Activated naive CD4-positive, alpha-beta T cell treated with anti-CD3 and anti-CD28 coated beads for 36 hours (primary cell): ENCODE results near the gene SLC25A51. TPM values are rescaled to one million over a fixed set of nuclear protein-coding genes. Genes with fewer than 3 reads are reported as not detected.

ENCODE experiments used
- CTCF ChIA-PET: fragments of 350-600 bp; sonication (Branson Sonifier 250); formaldehyde crosslinking; loops from one replicate; lab custom pipeline; 2021; ENCODE audit warnings: antibody characterized with exemption; lab: Charles Lee
- DNase-seq: peaks from one replicate; pipeline ENCODE4 v3.0.0-alpha.2; 2020
- H3K27ac Mint-ChIP-seq: one replicate; pipeline ENCODE4 v1.8.0; 2021; ENCODE audit warnings: mild to moderate bottlenecking, mixed read lengths
- H3K27me3 Mint-ChIP-seq: one replicate; pipeline ENCODE4 v1.8.0; 2021; ENCODE audit warnings: low read depth, mixed read lengths
- H3K36me3 Mint-ChIP-seq: one replicate; pipeline ENCODE4 v1.8.0; 2021; ENCODE audit warnings: low read depth, mixed read lengths
- H3K4me1 Mint-ChIP-seq: one replicate; pipeline ENCODE4 v1.8.0; 2021; ENCODE audit warnings: low read depth, mixed read lengths
- H3K4me3 Mint-ChIP-seq: one replicate; pipeline ENCODE4 v1.8.0; 2021; ENCODE audit warnings: mild to moderate bottlenecking, moderate library complexity, mixed read lengths
- H3K9me3 Mint-ChIP-seq: one replicate; pipeline ENCODE4 v1.8.0; 2021; ENCODE audit warnings: mixed read lengths
- intact Hi-C: fragments of 100-400 bp; cut with micrococcal nuclease; formaldehyde crosslinking; loops from one replicate; pipeline ENCODE4 v1.15.1; 2023
- total RNA-seq, 2 experiments: library from RNA; stranded (reverse); gene quantifications; one replicate each; pipeline ENCODE4 v1.2.3, GENCODE V29; 2021

Gene SLC25A51
- total RNA-seq, 2 experiments from 2014 or later, result 20.0 to 20.3 TPM

- H3K36me3 Mint-ChIP-seq, result no peaks in the 10 kb centered on the region
- H3K27me3 Mint-ChIP-seq, result no peaks in the 10 kb centered on the region
- intact Hi-C loops, result no loop called here
Measured at GRCh38 chr9:37922363-37923117, 18.6 kb upstream of the SLC25A51 start.

GRCh38 chr9:37921546-37922300 lies 17.8 kb upstream of the SLC25A51 start:
- no peaks in the 10 kb centered on the region for H3K36me3 Mint-ChIP-seq
- CTCF ChIA-PET, result interaction anchor here (1.5 kb wide), 2 partner anchors 8 to 10 kb away, joined by 4 to 5 read pairs; no protein-coding TSS in a partner anchor
- H3K4me1 Mint-ChIP-seq, result no peaks in the 10 kb centered on the region

More at GRCh38 chr9:37922363-37923117, 18.6 kb upstream of the SLC25A51 start:
- CTCF ChIA-PET, result interaction anchor here (1.5 kb wide), 1 partner anchor 9 kb away, joined by 5 read pairs; no protein-coding TSS in a partner anchor
- Mint-ChIP-seq H3K4me1 (no peaks in the 10 kb centered on the region), H3K4me3 (no peak overlapping the region), H3K27ac (no peak overlapping the region), H3K9me3 (no peaks in the 10 kb centered on the region)
- no peak for DNase-seq

GRCh38 chr9:37921168-37921510 lies 17.2 kb upstream of the SLC25A51 start:
- intact Hi-C loops, result no loop called here
- Mint-ChIP-seq H3K27ac (no peak overlapping the region), H3K4me1 (no peaks in the 10 kb centered on the region), H3K9me3 (no peaks in the 10 kb centered on the region), H3K36me3 (no peaks in the 10 kb centered on the region), H3K4me3 (no peak overlapping the region), H3K27me3 (no peaks in the 10 kb centered on the region)
- DNase-seq, result no peak
- CTCF ChIA-PET, result interaction anchor here (1.5 kb wide), 2 partner anchors 8 to 10 kb away, joined by 4 to 5 read pairs; no protein-coding TSS in a partner anchor

More at GRCh38 chr9:37921546-37922300, 17.8 kb upstream of the SLC25A51 start:
- intact Hi-C loops, result no loop called here
- no peaks in the 10 kb centered on the region for H3K27me3 Mint-ChIP-seq
- H3K27ac Mint-ChIP-seq, result no peak overlapping the region
- no peak overlapping the region for H3K4me3 Mint-ChIP-seq
- no peak for DNase-seq
- H3K9me3 Mint-ChIP-seq, result no peaks in the 10 kb centered on the region

- DNase-seq, result peak; percentile 28
- CTCF ChIA-PET, result interaction anchor here (1.5 kb wide), 2 partner anchors 7 to 9 kb away, joined by 4 to 5 read pairs; no protein-coding TSS in a partner anchor
- intact Hi-C loops, result no loop called here
- H3K9me3 Mint-ChIP-seq, result no peaks in the 10 kb centered on the region
- no peaks in the 10 kb centered on the region for H3K36me3 Mint-ChIP-seq
- no peak overlapping the region for H3K27ac Mint-ChIP-seq
- no peak overlapping the region for H3K4me3 Mint-ChIP-seq
- H3K27me3 Mint-ChIP-seq, result no peaks in the 10 kb centered on the region
- no peaks in the 10 kb centered on the region for H3K4me1 Mint-ChIP-seq
Measured at GRCh38 chr9:37920471-37921167, 16.7 kb upstream of the SLC25A51 start.

GRCh38 chr9:37919956-37920335 lies 16.0 kb upstream of the SLC25A51 start:
- Mint-ChIP-seq H3K4me1 (no peaks in the 10 kb centered on the region), H3K9me3 (no peaks in the 10 kb centered on the region), H3K27me3 (no peaks in the 10 kb centered on the region), H3K36me3 (no peaks in the 10 kb centered on the region), H3K27ac (no peak overlapping the region), H3K4me3 (no peak overlapping the region)
- intact Hi-C loops, result loop anchor here (10.0 kb wide), 1 partner anchor 345 kb away; no protein-coding TSS in a partner anchor
- no peak for DNase-seq
- CTCF ChIA-PET, result interaction anchor here (1.5 kb wide), 1 partner anchor 9 kb away, joined by 4 read pairs; no protein-coding TSS in a partner anchor

GRCh38 chr9:37919246-37919955 lies 15.5 kb upstream of the SLC25A51 start:
- H3K27ac Mint-ChIP-seq, result no peak overlapping the region
- no peak for DNase-seq
- no peaks in the 10 kb centered on the region for H3K9me3 Mint-ChIP-seq
- no peaks in the 10 kb centered on the region for H3K4me1 Mint-ChIP-seq
- CTCF ChIA-PET, result no interaction called here
- H3K36me3 Mint-ChIP-seq, result no peaks in the 10 kb centered on the region
- H3K4me3 Mint-ChIP-seq, result no peak overlapping the region
- intact Hi-C loops, result loop anchor here (10.0 kb wide), 1 partner anchor 345 kb away; no protein-coding TSS in a partner anchor
- no peaks in the 10 kb centered on the region for H3K27me3 Mint-ChIP-seq

- Mint-ChIP-seq H3K9me3 (no peaks in the 10 kb centered on the region), H3K4me1 (no peaks in the 10 kb centered on the region), H3K27ac (no peak overlapping the region), H3K36me3 (no peaks in the 10 kb centered on the region), H3K4me3 (no peak overlapping the region), H3K27me3 (no peaks in the 10 kb centered on the region)
- DNase-seq, result no peak
- CTCF ChIA-PET, result no interaction called here
- intact Hi-C loops, result loop anchor here (10.0 kb wide), 1 partner anchor 346 kb away; no protein-coding TSS in a partner anchor
Measured at GRCh38 chr9:37918665-37919170, 14.8 kb upstream of the SLC25A51 start.

GRCh38 chr9:37917801-37918664 lies 14.1 kb upstream of the SLC25A51 start:
- DNase-seq, result no peak
- CTCF ChIA-PET, result interaction anchor here (1.2 kb wide), 1 partner anchor 244 kb away, joined by 3 read pairs; no protein-coding TSS in a partner anchor
- intact Hi-C loops, result loop anchor here (10.0 kb wide), 1 partner anchor 347 kb away; no protein-coding TSS in a partner anchor
- H3K27me3 Mint-ChIP-seq, result no peaks in the 10 kb centered on the region
- H3K9me3 Mint-ChIP-seq, result no peaks in the 10 kb centered on the region
- H3K4me3 Mint-ChIP-seq, result no peak overlapping the region
- H3K36me3 Mint-ChIP-seq, result no peaks in the 10 kb centered on the region
- H3K4me1 Mint-ChIP-seq, result peaks cover 2% of the 10 kb centered on the region
- H3K27ac Mint-ChIP-seq, result no peak overlapping the region

GRCh38 chr9:37917313-37917731 lies 13.4 kb upstream of the SLC25A51 start:
- DNase-seq, result no peak
- Mint-ChIP-seq H3K27ac (no peak overlapping the region), H3K27me3 (no peaks in the 10 kb centered on the region), H3K36me3 (no peaks in the 10 kb centered on the region), H3K9me3 (no peaks in the 10 kb centered on the region), H3K4me3 (no peak overlapping the region), H3K4me1 (peaks cover 2% of the 10 kb centered on the region)
- CTCF ChIA-PET, result interaction anchor here (1.2 kb wide), 1 partner anchor 244 kb away, joined by 3 read pairs; no protein-coding TSS in a partner anchor
- intact Hi-C loops, result loop anchor here (10.0 kb wide), 1 partner anchor 347 kb away; no protein-coding TSS in a partner anchor

GRCh38 chr9:37916471-37917312 lies 12.8 kb upstream of the SLC25A51 start:
- H3K9me3 Mint-ChIP-seq, result no peaks in the 10 kb centered on the region
- no peak overlapping the region for H3K4me3 Mint-ChIP-seq
- intact Hi-C loops, result loop anchor here (10.0 kb wide), 1 partner anchor 348 kb away; no protein-coding TSS in a partner anchor
- CTCF ChIA-PET, result interaction anchor here (1.2 kb wide), 1 partner anchor 245 kb away, joined by 3 read pairs; no protein-coding TSS in a partner anchor
- H3K27me3 Mint-ChIP-seq, result no peaks in the 10 kb centered on the region
- no peak for DNase-seq
- peaks cover 2% of the 10 kb centered on the region for H3K4me1 Mint-ChIP-seq
- no peaks in the 10 kb centered on the region for H3K36me3 Mint-ChIP-seq
- no peak overlapping the region for H3K27ac Mint-ChIP-seq
